ENCODE results near the gene JAG1. TPM values are rescaled to one million over a fixed set of nuclear protein-coding genes. Genes with fewer than 3 reads are reported as not detected.

The JAG1 gene
- total and polyA plus RNA-seq, 2 of the 4 experiments (the other 2 are of a cell fraction): 10.2 to 22.6 TPM

DNA sequence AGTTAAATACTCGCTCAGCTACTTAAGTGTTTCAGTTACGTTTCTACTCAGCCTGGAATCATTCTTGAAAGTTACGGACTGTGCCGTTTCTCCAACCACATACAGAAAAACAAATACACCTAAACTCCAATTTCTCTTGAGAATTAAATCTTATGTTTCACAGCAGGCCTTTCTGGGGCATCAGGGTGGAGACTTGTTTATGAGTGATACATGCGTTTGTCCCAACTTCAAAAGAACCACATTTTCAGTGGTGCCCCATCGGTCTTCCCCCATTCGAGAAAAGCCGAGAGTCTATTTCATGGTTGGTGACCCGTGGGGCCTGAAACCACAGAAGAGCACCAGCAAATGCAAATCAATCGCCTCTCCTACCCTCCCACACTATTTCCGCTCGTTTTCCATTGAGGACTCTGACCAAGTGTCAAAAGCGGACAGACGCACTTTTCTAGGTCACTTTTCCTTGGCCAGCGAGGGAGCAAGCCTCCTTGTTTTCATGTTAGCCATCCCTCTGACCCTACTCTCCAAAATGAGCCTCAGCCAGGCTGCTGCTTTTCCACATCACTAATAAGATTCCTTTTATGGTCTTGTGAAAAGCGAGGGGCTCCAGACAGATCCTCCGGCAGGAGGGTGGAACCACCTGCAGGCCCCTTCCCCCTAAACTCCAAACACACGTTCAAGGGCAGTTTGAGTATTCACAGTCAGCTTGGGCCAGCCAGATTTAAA is 3.1 kb downstream of the JAG1 start:
- Histone ChIP-seq H3K4ac (ENCODE audit: low read depth, low read length) (peak overlapping the region; percentile 82), H2BK20ac (ENCODE audit: low read depth, low read length) (peak overlapping the region; percentile 62), H2AK5ac (ENCODE audit: low read depth, low read length) (peak overlapping the region; percentile 72), H3K18ac (ENCODE audit: low read depth, low read length) (peak overlapping the region; percentile 25), H4K5ac (ENCODE audit: low read depth, low read length) (peak overlapping the region; percentile 13; the same call in 1 of the 2 replicates), H3K27me3 (ENCODE audit: control insufficient read depth, insufficient read depth, low read length) (no peaks in the 10 kb centered on the region), H4K91ac (ENCODE audit: insufficient read depth, low read depth, low read length) (peak overlapping the region; percentile 46), H3K36me3 (ENCODE audit: control insufficient read depth, insufficient read depth, low read length) (peaks cover 30% of the 10 kb centered on the region), H3K23ac (ENCODE audit: low read depth, low read length) (peak overlapping the region; percentile 69; the same call in 1 of the 2 replicates), H2BK120ac (ENCODE audit: low read depth, low read length) (peak overlapping the region; percentile 66), H3K79me1 (ENCODE audit: low read depth in 1 of 2, low read length in 2 of 2) (peaks cover 26 to 72% of the 10 kb centered on the region in 2 experiments), H2AFZ (replicated peaks; ENCODE audit: low read length, poor library complexity) (peak overlapping the region; percentile 35), H3K14ac (replicated peaks; ENCODE audit: low read depth, low read length) (peak overlapping the region; percentile 45), H3K4me2 (ENCODE audit: low read depth, low read length) (peak overlapping the region; percentile 77), H2AK9ac (replicated peaks; ENCODE audit: low read depth, low read length, poor library complexity) (peak overlapping the region; percentile 46), H3K4me3 (ENCODE audit: insufficient read depth, low read depth, low read length) (peak overlapping the region; percentile 93), H3K9me1 (ENCODE audit: insufficient read depth, low read length) (peaks cover 15% of the 10 kb centered on the region; the same call in 1 of the 2 replicates), H3K56ac (ENCODE audit: extremely low read depth, insufficient read depth, low read length) (peak overlapping the region; percentile 61), H4K8ac (ENCODE audit: low read depth in 2 of 2, low read length in 2 of 2) (peak overlapping the region; percentile 7 to 61; a peak in 3 of 4 replicates), H3K4me1 (ENCODE audit: control insufficient read depth, insufficient read depth, low read length) (peaks cover 13% of the 10 kb centered on the region), H4K20me1 (ENCODE audit: insufficient read depth, low read length) (peaks cover 18% of the 10 kb centered on the region), H2BK15ac (ENCODE audit: low read depth, low read length) (0 out of 3 replicates have a peak overlapping the region, but pooled peaks have one; percentile 16), H3K27ac (ENCODE audit: insufficient read depth, low read length) (peak overlapping the region; percentile 92), H3K9me3 (ENCODE audit: control insufficient read depth, insufficient read depth, low read length) (no peaks in the 10 kb centered on the region), H2BK5ac (ENCODE audit: low read depth, low read length, poor library complexity, severe bottlenecking) (peak overlapping the region; percentile 25), H3K9ac (ENCODE audit: low read depth, low read length) (peak overlapping the region; percentile 62)
- dilution Hi-C loops (cut with HindIII; ENCODE audit: low sequenced_read_pairs, unreplicated experiment) (loop anchor here (25.0 kb wide), 1 partner anchor 867 kb away; no protein-coding TSS in a partner anchor), in situ Hi-C loops (cut with MboI; ENCODE audit: low sequenced_read_pairs) (loop anchor here (10.0 kb wide), 1 partner anchor 874 kb away; no protein-coding TSS in a partner anchor), intact Hi-C loops (cut with micrococcal nuclease) (loop anchor here (1.0 to 10.0 kb wide), 12 partner anchors 112 to 784 kb away; no protein-coding TSS in a partner anchor)
- DNase-seq: peak; percentile 30
- WGBS, 2 experiments (ENCODE audit: extremely low coverage in 2 of 2, insufficient read length in 1 of 2): 21% methylated on average over 8 of the region's 18 CpGs; no CpG with 5 or more reads in 1 of the 2 experiments
- ChIA-PET POLR2A (ENCODE audit: unreplicated experiment) (interaction anchor here (1.0 to 1.2 kb wide), 3 partner anchors 112 to 312 kb away, joined by 3 to 6 read pairs (median 3); partner anchors contain the start of gene MKKS), CTCF (interaction anchor here (0.7 to 1.5 kb wide), 11 partner anchors 11 to 597 kb away, joined by 3 to 7 read pairs (median 3); no protein-coding TSS in a partner anchor)
- ATAC-seq (ENCODE audit: low read depth): no peak
- no TSS peak for BruUV-seq (replicated peaks)
- TF ChIP-seq CEBPB (IDR thresholded peaks at IDR 0.05; ENCODE audit: low read depth, low read length) (no peak), FOS (IDR thresholded peaks at IDR 0.05; ENCODE audit: low read depth, low read length) (no peak), NFE2L2 (IDR thresholded peaks at IDR 0.05; ENCODE audit: low read depth, low read length) (no peak), MAZ (IDR thresholded peaks at IDR 0.05; ENCODE audit: borderline replicate concordance, low read depth, low read length) (no peak), MXI1 (IDR thresholded peaks at IDR 0.05; ENCODE audit: borderline replicate concordance, low read depth, low read length) (no peak), RAD21 (IDR thresholded peaks at IDR 0.05; ENCODE audit: low read length) (no peak), BHLHE40 (IDR thresholded peaks at IDR 0.05; ENCODE audit: low read depth, low read length) (no peak), MAFK (IDR thresholded peaks at IDR 0.05; ENCODE audit: low read depth, low read length) (no peak), POLR2A (IDR thresholded peaks at IDR 0.05; ENCODE audit: low read depth, low read length) (no peak)
- TF ChIP-seq, protein P1, sequence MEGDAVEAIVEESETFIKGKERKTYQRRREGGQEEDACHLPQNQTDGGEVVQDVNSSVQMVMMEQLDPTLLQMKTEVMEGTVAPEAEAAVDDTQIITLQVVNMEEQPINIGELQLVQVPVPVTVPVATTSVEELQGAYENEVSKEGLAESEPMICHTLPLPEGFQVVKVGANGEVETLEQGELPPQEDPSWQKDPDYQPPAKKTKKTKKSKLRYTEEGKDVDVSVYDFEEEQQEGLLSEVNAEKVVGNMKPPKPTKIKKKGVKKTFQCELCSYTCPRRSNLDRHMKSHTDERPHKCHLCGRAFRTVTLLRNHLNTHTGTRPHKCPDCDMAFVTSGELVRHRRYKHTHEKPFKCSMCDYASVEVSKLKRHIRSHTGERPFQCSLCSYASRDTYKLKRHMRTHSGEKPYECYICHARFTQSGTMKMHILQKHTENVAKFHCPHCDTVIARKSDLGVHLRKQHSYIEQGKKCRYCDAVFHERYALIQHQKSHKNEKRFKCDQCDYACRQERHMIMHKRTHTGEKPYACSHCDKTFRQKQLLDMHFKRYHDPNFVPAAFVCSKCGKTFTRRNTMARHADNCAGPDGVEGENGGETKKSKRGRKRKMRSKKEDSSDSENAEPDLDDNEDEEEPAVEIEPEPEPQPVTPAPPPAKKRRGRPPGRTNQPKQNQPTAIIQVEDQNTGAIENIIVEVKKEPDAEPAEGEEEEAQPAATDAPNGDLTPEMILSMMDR (conservative IDR thresholded peaks at IDR 0.05; ENCODE audit: low read depth, low read length): no peak
- TF ChIP-seq, protein P2, sequence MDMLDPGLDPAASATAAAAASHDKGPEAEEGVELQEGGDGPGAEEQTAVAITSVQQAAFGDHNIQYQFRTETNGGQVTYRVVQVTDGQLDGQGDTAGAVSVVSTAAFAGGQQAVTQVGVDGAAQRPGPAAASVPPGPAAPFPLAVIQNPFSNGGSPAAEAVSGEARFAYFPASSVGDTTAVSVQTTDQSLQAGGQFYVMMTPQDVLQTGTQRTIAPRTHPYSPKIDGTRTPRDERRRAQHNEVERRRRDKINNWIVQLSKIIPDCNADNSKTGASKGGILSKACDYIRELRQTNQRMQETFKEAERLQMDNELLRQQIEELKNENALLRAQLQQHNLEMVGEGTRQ (IDR thresholded peaks at IDR 0.05; ENCODE audit: low read depth, low read length): no peak
- TF ChIP-seq, protein P3, sequence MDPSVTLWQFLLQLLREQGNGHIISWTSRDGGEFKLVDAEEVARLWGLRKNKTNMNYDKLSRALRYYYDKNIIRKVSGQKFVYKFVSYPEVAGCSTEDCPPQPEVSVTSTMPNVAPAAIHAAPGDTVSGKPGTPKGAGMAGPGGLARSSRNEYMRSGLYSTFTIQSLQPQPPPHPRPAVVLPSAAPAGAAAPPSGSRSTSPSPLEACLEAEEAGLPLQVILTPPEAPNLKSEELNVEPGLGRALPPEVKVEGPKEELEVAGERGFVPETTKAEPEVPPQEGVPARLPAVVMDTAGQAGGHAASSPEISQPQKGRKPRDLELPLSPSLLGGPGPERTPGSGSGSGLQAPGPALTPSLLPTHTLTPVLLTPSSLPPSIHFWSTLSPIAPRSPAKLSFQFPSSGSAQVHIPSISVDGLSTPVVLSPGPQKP (IDR thresholded peaks at IDR 0.05; ENCODE audit: borderline replicate concordance, low read depth, low read length): no peak

Measured in IMR-90 (cell line).